H1 (cell line): ENCODE measurements around the gene NOTUM. TPM values are rescaled to one million over a fixed set of nuclear protein-coding genes. Genes with fewer than 3 reads are reported as not detected.

Experiments
- BRCA1 ChIP-seq: IDR thresholded peaks from 2 replicates; pipeline ENCODE4 v1.6.1; 2012; ENCODE audit warnings: low read depth, low read length, improper control_type of control experiment
- CHD1 ChIP-seq: IDR thresholded peaks from 2 replicates; pipeline ENCODE4 v1.6.1; 2012; ENCODE audit warnings: low read depth, low read length, improper control_type of control experiment
- CREB1 ChIP-seq: IDR thresholded peaks from 2 replicates; pipeline ENCODE4 v1.6.1; 2012; ENCODE audit warnings: inconsistent platforms
- EZH2 ChIP-seq: fragments of 200-600 bp; sonication (generic); IDR thresholded peaks from 2 replicates; pipeline ENCODE4 v1.7.1; 2012; ENCODE audit warnings: low read depth, mild to moderate bottlenecking, moderate library complexity, low read length, inconsistent platforms; ENCODE audit not compliant: severe bottlenecking
- KDM5A ChIP-seq: fragments of 200-600 bp; IDR thresholded peaks from 2 replicates; pipeline ENCODE4 v1.7.1; 2012; ENCODE audit warnings: mild to moderate bottlenecking, low read length, inconsistent platforms, mixed read lengths
- polyA plus RNA-seq, 7 experiments: library from polyadenylated mRNA; depleted of rRNA in 3 of 7; stranded (reverse) in 5 of 7; unstranded in 2 of 7; fragments of >200 nt in 5 of 7; fragments of 200-250 nt in 2 of 7; gene quantifications; 1 replicate in 5 of 7; 2 replicates in 1 of 7; 4 replicates in 1 of 7; pipeline versions ENCODE4 v1.2.1 to v1.2.3, GENCODE V29; 2011 to 2013; ENCODE audit warnings: missing spikeins in 2 of 7, mixed read lengths in 2 of 7
- total RNA-seq: library from RNA; stranded (reverse); fragmentation: NEBNext Ultra II Directional; extraction: Animal tissue kit (Norgen Biotek cat#: 25700); gene quantifications from 2 replicates; pipeline ENCODE4 v1.2.1, GENCODE V29; 2021

The NOTUM gene
- total and polyA plus RNA-seq, 2 of the 8 experiments (the other 6 are each of a cell fraction or from before 2014, with no cell fraction given) = 0.45 to 0.76 TPM

DNA sequence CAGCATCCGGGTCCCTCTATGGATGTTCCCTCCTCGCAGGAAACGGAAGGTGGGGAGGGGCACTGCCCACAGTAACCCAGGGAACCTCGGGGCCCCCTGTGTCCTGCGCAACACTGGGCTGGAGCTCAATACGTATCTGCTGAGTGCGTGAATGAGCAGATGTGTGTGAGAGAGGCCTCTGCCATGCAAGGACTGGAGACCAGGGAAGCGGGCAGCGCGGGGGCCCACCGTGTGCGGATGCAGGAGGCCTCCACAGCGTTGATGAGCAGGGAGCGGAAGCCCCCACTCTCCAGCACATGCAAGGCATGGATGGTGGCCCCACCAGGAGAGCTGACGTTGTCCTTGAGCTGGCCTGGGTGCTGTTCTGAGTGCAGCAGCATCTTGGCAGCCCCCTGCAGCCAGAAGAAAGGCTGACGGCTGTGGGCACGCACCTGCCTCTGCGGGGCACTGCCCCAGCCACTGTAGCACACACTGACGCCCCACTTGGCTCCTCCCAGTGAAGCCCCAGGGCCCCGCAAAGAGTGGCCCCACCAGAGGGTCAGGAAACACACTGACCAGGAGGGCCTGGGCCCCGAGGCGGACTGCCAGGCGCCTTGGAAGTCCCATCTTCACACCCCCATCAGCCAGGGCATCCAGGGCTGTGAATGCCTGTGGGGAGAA, 26.8 kb downstream of the NOTUM start (continued):
- TF ChIP-seq KDM5A (no peak), CREB1 (no peak), CHD1 (no peak), BRCA1 (no peak), EZH2 (no peak)
